GM18870 (cell line): ENCODE results near the gene ALCAM.

ENCODE experiments used
- ATAC-seq: cut with Tn5 transposase; IDR thresholded peaks from one replicate; pipeline ENCODE4 v1.9.1; 2021; ENCODE audit warnings: moderate library complexity; ENCODE audit not compliant: unreplicated experiment

Gene ALCAM

DNA sequence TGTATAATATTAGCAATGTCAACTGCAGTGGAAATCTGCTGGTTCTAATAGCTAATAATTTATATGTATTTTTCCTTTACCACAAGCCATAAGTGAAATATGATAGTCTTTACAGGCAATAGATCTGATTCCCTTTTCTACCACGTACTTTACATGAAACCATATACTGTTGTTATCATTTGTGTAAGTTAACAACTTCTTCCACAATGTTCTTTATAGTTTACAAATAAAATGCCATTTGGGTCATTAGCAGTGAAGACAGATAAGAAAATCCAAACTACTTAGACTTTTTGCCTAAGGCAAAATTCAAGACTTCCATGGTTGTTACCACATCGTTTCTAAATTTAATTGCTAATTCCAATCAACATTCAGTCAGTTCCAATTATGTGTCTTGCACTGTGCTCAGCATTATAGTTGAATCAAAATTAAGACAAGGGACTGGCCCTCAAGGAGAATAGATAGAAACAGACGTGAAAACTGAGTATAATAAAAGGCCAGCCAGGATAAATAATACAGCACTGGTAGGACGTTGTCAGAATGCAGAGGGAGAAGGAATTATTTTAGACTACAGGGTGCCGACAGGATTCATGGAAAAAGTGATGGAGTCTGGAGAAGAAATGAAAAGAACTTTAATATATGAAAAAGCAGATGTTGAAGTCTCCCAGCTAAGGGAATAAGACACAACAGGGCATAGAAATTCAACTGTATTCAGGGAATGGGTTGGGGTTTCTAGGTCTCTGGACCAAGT, 249.8 kb downstream of the ALCAM start:
- ATAC-seq, result no peak

DNA sequence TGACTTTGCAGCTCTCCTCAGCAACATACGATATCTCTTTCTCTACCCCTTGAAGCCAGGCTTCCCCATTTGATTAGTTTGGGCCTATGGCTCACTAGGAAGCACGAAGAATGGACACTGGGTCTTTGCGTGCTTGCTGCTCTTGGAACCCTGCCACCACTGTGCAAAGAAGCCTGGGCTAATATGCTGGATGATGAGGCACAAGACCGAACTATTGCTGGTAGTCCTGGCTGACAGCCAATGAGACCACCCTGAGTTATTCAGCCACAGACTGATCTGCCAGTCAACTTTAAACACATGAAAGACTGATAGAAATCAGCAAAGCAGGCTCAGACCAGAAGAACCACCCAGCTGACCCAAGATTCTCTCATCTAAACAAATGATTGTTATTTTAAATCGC, 251.8 kb downstream of the ALCAM start:
- ATAC-seq, result no peak

GRCh38 chr3:105619651-105620050, 252.9 kb downstream of the ALCAM start:
- ATAC-seq, result no peak

DNA sequence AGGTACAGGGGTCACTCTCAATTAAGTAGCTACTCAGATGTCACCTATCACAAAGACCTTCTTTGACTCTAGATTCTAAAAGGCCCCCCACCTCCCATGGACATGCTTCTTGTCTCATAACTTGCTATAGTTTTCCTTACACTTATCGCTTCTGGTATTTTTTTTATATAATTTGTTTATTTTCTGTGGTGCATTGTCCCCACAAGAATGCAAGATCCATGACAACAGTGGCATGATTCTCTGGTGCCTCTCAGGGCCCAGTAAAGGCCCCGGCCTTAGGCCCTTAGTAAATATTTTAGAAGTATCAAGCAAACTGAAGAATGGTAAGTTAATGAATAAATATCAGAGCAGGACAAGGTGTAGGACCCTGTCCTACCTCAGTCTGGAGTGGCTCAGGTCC, 253.5 kb downstream of the ALCAM start:
- no peak for ATAC-seq

- no peak for ATAC-seq
Measured at GRCh38 chr3:105622169-105622568, 255.5 kb downstream of the ALCAM start.
